Activated T-cell treated with anti-CD3 and anti-CD28 coated beads, Interleukin-2, amount 50 U/mL, for 24 hours (primary cell): ENCODE measurements around the gene METTL15.
"Not testable (repeated sequence)": the region's sequence is repeated elsewhere in the genome, so short reads cannot be mapped to it uniquely, and the experiment has no call there.

Experiments
- DNase-seq: peaks from one replicate; pipeline ENCODE4 v3.0.0-alpha.2; 2020
- H3K27ac Mint-ChIP-seq: 2 replicates; pipeline ENCODE4 v1.8.0; 2020; ENCODE audit warnings: mild to moderate bottlenecking, mixed read lengths
- H3K27me3 Mint-ChIP-seq: 2 replicates; pipeline ENCODE4 v1.8.0; 2020; ENCODE audit warnings: mixed read lengths
- H3K36me3 Mint-ChIP-seq: 2 replicates; pipeline ENCODE4 v1.8.0; 2020; ENCODE audit warnings: low read depth, mixed read lengths
- H3K4me1 Mint-ChIP-seq: 2 replicates; pipeline ENCODE4 v1.8.0; 2020; ENCODE audit warnings: low read depth, mixed read lengths
- H3K4me3 Mint-ChIP-seq: 2 replicates; pipeline ENCODE4 v1.8.0; 2020; ENCODE audit warnings: mild to moderate bottlenecking, moderate library complexity, mixed read lengths
- H3K9me3 Mint-ChIP-seq: 2 replicates; pipeline ENCODE4 v1.8.0; 2020; ENCODE audit warnings: mixed read lengths

The METTL15 gene

GRCh38 chr11:28337701-28338100 lies 229.5 kb downstream of the METTL15 start:
- Mint-ChIP-seq H3K9me3 (peaks cover 37% of the 10 kb centered on the region), H3K27ac (no peak overlapping the region), H3K36me3 (no peaks in the 10 kb centered on the region), H3K4me3 (no peak overlapping the region), H3K27me3 (no peaks in the 10 kb centered on the region), H3K4me1 (no peaks in the 10 kb centered on the region)
- DNase-seq, result no peak

GRCh38 chr11:28338371-28338770 lies 230.2 kb downstream of the METTL15 start:
- Mint-ChIP-seq H3K27me3 (no peaks in the 10 kb centered on the region), H3K4me1 (no peaks in the 10 kb centered on the region), H3K36me3 (no peaks in the 10 kb centered on the region), H3K27ac (no peak overlapping the region), H3K9me3 (peaks cover 37% of the 10 kb centered on the region), H3K4me3 (no peak overlapping the region)
- DNase-seq, result no peak

GRCh38 chr11:28339488-28339887 lies 231.3 kb downstream of the METTL15 start:
- peaks cover 37% of the 10 kb centered on the region for H3K9me3 Mint-ChIP-seq
- DNase-seq, result no peak
- no peaks in the 10 kb centered on the region for H3K27me3 Mint-ChIP-seq
- H3K4me1 Mint-ChIP-seq, result no peaks in the 10 kb centered on the region
- no peak overlapping the region for H3K4me3 Mint-ChIP-seq
- H3K27ac Mint-ChIP-seq, result no peak overlapping the region
- H3K36me3 Mint-ChIP-seq, result no peaks in the 10 kb centered on the region

GRCh38 chr11:28342716-28343115 lies 234.5 kb downstream of the METTL15 start:
- H3K36me3 Mint-ChIP-seq, result no peaks in the 10 kb centered on the region
- H3K27me3 Mint-ChIP-seq, result no peaks in the 10 kb centered on the region
- no peak for DNase-seq
- H3K27ac Mint-ChIP-seq, result no peak overlapping the region
- H3K4me3 Mint-ChIP-seq, result no peak overlapping the region
- peaks cover 29% of the 10 kb centered on the region for H3K9me3 Mint-ChIP-seq
- no peaks in the 10 kb centered on the region for H3K4me1 Mint-ChIP-seq

DNA sequence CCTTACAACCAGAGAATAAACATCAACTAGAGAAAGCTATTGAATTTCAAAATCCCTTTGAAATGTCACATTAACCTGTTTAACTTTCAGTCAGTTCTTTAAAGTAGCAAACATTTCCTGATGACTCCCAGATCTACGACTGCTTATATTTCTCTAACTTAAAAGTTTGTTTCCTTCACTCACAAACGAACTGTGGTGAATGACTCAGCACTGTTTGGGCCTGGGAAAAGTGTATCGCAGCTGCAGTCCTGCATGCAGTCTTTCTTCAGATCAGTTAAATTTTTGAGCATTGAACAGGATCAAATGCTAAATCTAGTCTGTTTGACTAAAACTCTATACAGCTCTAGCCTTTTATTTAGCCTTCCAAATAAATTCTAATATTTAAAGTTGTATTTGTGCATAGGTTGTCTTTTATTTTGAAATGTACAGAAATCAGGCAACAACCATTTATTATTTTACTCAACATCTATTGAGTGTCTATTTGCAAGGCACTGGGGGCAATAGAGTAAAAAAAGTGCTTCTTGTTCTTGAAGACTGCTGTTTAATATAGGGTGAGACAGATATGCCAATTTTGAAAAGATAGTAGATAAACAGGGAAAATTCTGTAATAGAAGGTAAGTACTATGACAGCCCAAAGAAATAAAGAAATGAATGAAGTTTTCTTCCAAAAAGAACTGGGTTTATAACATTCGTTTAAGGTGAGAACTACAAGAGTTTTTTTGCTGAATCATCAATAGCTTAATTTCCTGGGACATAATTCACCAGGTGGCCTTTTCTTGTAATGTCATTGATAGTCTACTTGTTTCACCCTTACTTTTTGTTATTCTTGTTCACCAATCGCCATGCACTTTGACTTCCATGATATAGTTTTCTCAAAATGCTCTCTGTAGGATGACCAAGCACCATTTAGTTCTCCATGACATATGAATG lies 235.4 kb downstream of the METTL15 start:
- Mint-ChIP-seq H3K27me3 (no peaks in the 10 kb centered on the region), H3K9me3 (peaks cover 21% of the 10 kb centered on the region), H3K27ac (no peak overlapping the region), H3K4me1 (no peaks in the 10 kb centered on the region), H3K36me3 (no peaks in the 10 kb centered on the region), H3K4me3 (no peak overlapping the region)
- DNase-seq, result no peak

DNA sequence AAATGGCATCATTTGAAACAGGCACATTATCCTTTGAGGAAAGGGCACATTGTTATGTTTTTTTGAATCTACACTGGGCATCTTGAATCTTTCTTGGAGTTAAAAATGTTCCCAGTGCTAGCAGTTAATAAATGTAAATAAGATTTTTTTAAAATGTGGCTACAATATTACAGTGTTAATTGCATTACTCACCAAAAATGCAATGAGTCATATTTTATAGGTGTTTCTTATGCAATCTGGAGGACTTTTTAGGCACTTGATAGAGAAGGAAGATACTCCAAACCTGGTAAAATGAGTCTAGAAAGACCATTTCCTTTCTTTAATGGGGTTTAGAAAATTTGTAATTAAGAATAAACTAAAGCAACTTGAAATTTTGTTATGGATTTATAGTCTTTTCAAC lies 238.0 kb downstream of the METTL15 start:
- H3K9me3 Mint-ChIP-seq, result peaks cover 4% of the 10 kb centered on the region

GRCh38 chr11:28346721-28347120 lies 238.5 kb downstream of the METTL15 start:
- Mint-ChIP-seq H3K9me3 (peaks cover 2% of the 10 kb centered on the region), H3K27ac (no peak overlapping the region), H3K36me3 (no peaks in the 10 kb centered on the region), H3K4me3 (no peak overlapping the region), H3K4me1 (no peaks in the 10 kb centered on the region), H3K27me3 (no peaks in the 10 kb centered on the region)
- DNase-seq, result no peak

More for the DNA sequence above, 238.0 kb downstream of the METTL15 start:
- H3K27me3 Mint-ChIP-seq, result no peaks in the 10 kb centered on the region
- H3K4me3 Mint-ChIP-seq, result no peak overlapping the region
- no peaks in the 10 kb centered on the region for H3K36me3 Mint-ChIP-seq
- H3K27ac Mint-ChIP-seq, result no peak overlapping the region
- DNase-seq, result no peak
- no peaks in the 10 kb centered on the region for H3K4me1 Mint-ChIP-seq

GRCh38 chr11:28347371-28347770 lies 239.2 kb downstream of the METTL15 start:
- H3K36me3 Mint-ChIP-seq, result no peaks in the 10 kb centered on the region
- H3K27me3 Mint-ChIP-seq, result no peaks in the 10 kb centered on the region
- H3K4me1 Mint-ChIP-seq, result no peaks in the 10 kb centered on the region
- no peak overlapping the region for H3K4me3 Mint-ChIP-seq
- H3K9me3 Mint-ChIP-seq, result no peaks in the 10 kb centered on the region
- no peak overlapping the region for H3K27ac Mint-ChIP-seq
- no peak for DNase-seq

DNA sequence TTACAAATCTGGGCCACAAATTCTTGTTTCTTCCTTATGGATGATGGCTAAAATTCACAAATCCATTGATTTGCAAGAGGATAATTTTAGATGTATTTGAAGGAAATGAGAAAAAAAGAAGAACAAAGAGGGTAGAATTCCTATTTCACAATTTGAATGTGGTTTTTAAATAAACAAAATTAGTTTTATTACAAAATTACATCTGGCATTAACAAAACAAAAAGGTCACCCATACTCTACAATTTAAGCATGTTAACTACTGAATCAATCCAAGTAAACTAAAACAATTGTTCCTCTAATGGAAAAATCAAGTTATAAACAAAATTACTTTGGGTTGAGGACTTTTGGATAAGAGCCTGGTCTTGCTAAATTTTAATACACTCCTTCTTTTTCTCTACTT lies 242.0 kb downstream of the METTL15 start:
- H3K27ac Mint-ChIP-seq, result no peak overlapping the region
- no peak for DNase-seq
- H3K27me3 Mint-ChIP-seq, result no peaks in the 10 kb centered on the region
- no peak overlapping the region for H3K4me3 Mint-ChIP-seq
- no peaks in the 10 kb centered on the region for H3K4me1 Mint-ChIP-seq
- no peaks in the 10 kb centered on the region for H3K36me3 Mint-ChIP-seq
- peaks cover 2% of the 10 kb centered on the region for H3K9me3 Mint-ChIP-seq

DNA sequence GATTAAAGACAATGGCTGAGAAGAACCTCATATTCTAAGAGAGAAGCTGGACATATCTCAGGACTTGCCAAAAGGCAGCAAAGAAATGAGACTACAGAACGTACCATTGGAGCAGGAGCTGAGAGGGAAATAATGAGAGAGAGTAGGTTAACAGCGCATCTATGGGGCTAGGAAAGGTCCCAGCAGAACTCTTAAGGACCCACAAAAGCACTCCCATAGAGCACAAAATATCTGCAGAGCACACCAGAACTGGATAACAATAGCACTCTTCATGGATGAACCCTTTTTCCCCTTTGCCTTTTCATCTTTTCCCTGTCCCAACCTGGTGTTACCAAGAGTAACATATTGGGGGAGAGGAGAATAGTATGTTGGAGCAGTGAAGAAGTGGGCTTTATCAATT lies 245.8 kb downstream of the METTL15 start:
- H3K27me3 Mint-ChIP-seq, result no peaks in the 10 kb centered on the region
- no peak overlapping the region for H3K4me3 Mint-ChIP-seq
- peaks cover 2% of the 10 kb centered on the region for H3K9me3 Mint-ChIP-seq
- DNase-seq, result no peak
- no peaks in the 10 kb centered on the region for H3K4me1 Mint-ChIP-seq
- no peak overlapping the region for H3K27ac Mint-ChIP-seq
- no peaks in the 10 kb centered on the region for H3K36me3 Mint-ChIP-seq

DNA sequence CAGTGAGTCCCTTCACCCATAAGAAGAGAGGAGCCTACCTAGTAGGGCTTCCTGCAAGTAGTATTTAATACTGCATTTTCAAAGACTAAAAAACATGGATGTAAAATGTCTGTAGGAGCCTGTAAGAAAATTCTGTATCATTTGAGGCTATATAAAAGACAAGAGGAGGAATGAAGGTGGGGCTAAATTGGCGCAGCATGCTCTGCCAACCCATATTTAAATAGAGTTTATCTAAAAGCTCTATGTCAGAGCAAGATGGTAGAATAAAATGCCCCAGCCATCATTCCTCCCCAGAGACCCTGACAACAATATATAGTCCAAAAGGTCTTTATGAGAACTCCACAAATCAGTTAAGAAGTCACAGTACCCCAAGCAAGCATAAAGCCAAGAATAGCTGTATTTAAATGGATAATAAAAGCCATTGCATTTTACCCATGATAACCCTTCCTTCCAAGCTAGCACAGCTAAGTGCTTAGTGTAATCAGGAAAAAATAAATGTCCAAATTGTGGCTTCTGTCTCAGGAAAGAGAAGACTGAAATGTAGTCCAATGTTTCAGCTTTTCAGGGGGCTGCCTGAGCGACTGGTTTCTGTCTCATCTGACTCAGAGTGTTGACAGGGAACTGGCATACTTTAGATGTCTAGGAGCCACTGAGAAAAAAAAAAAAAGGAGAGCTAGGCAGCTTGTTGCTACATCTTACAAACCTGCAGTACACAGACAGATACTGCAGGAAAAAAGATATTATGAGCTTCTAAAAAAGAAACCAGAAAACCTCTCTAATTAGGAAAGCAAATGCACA lies 258.6 kb downstream of the METTL15 start:
- Mint-ChIP-seq H3K4me1 (no peaks in the 10 kb centered on the region), H3K9me3 (peaks cover 37% of the 10 kb centered on the region), H3K4me3 (no peak overlapping the region), H3K27ac (no peak overlapping the region), H3K27me3 (no peaks in the 10 kb centered on the region), H3K36me3 (peaks cover 7% of the 10 kb centered on the region)
- no peak for DNase-seq

- not testable (repeated sequence) for H3K4me1 Mint-ChIP-seq, H3K36me3 Mint-ChIP-seq, H3K27ac Mint-ChIP-seq, H3K27me3 Mint-ChIP-seq, H3K4me3 Mint-ChIP-seq, DNase-seq
- peaks cover 15% of the 10 kb centered on the region for H3K9me3 Mint-ChIP-seq
These were observed 269.9 kb downstream of the METTL15 start for GRCh38 chr11:28378095-28378494.
